GM18951 (cell line): ENCODE data around the gene SP2.

Experiments
- POLR2A ChIP-seq: IDR thresholded peaks from 4 replicates; pipeline ENCODE4 v1.6.1; 2011; ENCODE audit warnings: mild to moderate bottlenecking; ENCODE audit not compliant: insufficient read length, insufficient read depth; ENCODE audit errors: extremely low read depth
- in situ Hi-C: fragments of 300-500 bp; cut with MboI; formaldehyde crosslinking; loops from one replicate; pipeline ENCODE4 v1.12.0; 2022; ENCODE audit warnings: low sequenced_read_pairs, mixed read lengths, inconsistent platforms; ENCODE audit not compliant: unreplicated experiment

Gene SP2

DNA sequence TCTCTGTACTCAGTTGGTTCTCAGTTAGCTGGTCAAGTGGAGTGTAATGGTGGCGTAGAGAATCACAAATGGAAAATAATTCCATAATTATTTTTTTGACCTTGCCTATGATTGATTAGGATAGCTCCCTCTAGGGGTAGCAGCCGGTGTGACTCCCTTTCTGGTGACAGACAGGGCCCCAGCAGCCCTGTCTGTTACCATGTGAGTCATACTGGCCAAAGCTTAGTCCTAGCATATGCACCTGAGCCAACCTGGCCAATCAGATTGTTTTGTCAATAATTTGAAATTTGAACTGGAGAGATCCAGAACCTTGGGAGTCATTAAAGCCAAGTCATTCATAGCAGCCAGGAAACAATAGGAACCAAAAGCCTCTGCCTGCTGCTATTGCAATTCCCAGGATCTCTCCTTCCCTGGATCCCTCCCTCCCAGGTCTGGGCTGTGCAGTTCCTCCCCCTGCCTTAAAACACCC, 50.9 kb downstream of the SP2 start:
- in situ Hi-C loops: no loop called here
- no peak for TF ChIP-seq POLR2A

- TF ChIP-seq POLR2A: no peak
- in situ Hi-C loops: no loop called here
Measured at GRCh38 chr17:47948706-47949196, 52.7 kb downstream of the SP2 start.

DNA sequence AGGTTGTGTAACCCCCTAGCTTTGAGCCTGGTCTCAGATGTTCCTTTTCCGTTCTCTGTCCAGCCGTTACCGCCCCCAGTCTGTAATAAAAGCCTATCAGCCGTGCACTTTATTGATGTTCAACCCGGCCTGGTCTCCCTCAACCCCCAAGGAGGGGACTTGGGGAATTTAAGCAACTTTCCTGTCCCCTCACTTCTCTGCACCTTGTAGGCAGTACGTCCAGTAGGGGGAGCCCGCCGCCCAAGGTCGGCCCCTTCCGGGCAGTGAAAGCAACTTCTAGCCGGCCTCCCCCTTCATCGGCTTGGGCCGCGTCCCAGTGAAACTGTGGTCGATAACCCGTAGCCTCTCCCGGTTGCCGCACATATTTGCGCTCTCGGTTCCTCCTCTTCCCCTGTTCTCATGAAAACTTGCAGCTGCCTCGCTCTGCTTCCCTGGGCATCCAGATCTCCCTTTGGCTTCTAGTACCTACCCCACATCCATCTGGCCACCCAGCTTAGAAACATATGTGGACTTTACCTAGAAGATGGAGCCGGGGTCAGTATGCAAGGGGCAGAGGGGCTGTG, 53.2 kb downstream of the SP2 start:
- in situ Hi-C loops: no loop called here
- TF ChIP-seq POLR2A: no peak

GRCh38 chr17:47949946-47950345, 53.9 kb downstream of the SP2 start:
- no peak for TF ChIP-seq POLR2A
- in situ Hi-C loops: no loop called here

- no peak for TF ChIP-seq POLR2A
- in situ Hi-C loops: no loop called here
Measured at GRCh38 chr17:47950448-47950847, 54.4 kb downstream of the SP2 start.

GRCh38 chr17:47952171-47953021, 56.4 kb downstream of the SP2 start:
- in situ Hi-C loops: no loop called here
- TF ChIP-seq POLR2A: no peak

DNA sequence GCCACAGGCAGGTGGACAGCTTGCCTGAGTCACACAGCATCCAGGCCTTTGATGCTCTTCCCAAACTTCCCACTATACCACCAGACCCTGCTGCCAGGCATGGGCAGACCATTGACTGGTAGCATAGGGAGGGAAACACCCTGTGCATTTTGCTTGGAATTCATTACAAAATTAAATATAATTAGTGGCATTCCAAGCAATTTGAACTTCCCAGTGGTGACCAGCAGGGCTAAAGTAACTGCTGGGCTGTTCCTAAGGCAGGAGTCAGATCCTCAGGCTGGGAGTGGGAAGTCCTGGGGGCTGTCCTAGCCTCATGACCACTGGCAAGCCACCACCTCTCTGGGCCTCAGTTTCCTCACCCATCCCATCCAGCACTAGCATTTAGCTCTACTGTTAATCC, 57.9 kb downstream of the SP2 start:
- in situ Hi-C loops: no loop called here
- TF ChIP-seq POLR2A: no peak

- in situ Hi-C loops: no loop called here
- TF ChIP-seq POLR2A: no peak
Measured at GRCh38 chr17:47955497-47956461, 59.7 kb downstream of the SP2 start.

GRCh38 chr17:47956791-47957590, 61.0 kb downstream of the SP2 start:
- TF ChIP-seq POLR2A: no peak
- in situ Hi-C loops: no loop called here

- TF ChIP-seq POLR2A: no peak
- in situ Hi-C loops: no loop called here
Measured at GRCh38 chr17:47957591-47958490, 61.8 kb downstream of the SP2 start, which contains the start of gene PRR15L. PRR15L (minus strand) TSS chr17:47957883; CDS start chr17:47953234, 4,649 bp downstream.

DNA sequence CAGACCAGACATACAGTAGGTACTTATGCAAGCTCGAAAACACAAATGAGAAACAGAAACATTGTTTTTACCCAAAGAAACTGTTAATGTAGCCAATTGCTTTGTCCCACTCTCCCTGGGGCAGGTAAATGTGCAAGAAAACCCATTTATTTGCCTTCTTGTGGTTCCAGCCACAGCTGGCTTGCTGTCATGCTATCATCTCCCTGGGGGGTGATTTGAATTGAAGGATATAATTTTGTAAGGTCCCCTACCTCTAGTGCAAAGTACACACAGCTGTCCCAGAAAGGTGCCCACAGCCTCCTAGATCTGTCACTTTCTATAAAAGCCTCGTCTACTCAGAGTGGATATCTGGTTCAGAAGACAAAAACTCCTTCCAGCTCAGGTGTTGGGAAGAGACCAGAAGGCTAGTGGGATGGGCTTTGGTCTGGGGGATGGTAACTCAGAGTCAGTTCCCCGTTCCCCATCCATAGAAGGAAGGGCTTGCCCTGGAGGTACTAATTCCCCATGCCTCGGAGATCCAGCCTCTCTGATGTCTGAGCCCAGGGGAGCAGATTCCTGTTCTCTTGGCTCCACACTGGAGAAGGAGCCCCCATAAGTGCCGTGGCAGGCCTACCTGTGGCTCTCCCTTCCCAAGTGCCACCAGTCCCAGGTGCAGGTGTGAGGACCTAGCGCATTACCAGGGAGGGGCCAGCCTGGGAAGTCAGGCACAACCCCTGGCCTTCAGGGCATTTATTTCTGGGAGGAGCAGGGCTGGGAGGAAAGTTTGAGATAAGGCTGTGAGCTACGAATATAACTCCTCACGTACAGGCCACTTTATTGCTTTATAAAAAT, 64.0 kb downstream of the SP2 start:
- in situ Hi-C loops: no loop called here

GRCh38 chr17:47961406-47961805, 65.4 kb downstream of the SP2 start:
- TF ChIP-seq POLR2A: no peak

More for the DNA sequence above, 64.0 kb downstream of the SP2 start:
- TF ChIP-seq POLR2A: no peak

More at GRCh38 chr17:47961406-47961805, 65.4 kb downstream of the SP2 start:
- in situ Hi-C loops: no loop called here
